ENCODE results near the gene WDFY1.

The WDFY1 gene

DNA sequence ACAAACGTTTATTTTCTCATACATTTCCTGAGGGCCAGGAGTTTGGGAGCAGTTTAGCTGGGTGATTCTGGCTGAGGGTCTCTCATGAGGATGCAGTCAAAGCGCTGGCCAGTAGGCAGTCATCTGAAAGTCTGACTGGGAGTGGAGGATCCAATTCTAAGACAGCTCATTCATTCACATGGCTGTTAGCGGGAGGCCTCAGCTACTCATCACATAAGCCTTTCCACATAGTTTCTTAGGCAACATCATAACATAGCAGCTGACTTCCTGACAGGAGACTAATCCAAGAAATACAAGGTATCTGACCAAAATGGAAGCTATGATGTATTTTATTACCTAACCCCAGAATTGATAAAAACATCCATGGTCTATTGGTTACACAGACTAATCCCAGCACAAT, 9.3 kb upstream of the WDFY1 start:
- no peak for TF ChIP-seq REST (IDR thresholded peaks at IDR 0.05; ENCODE audit: insufficient read depth in 1 of 2, low read depth in 2 of 2, low read length in 2 of 2)
- TF ChIP-seq FOXP2 (optimal IDR thresholded peaks at IDR 0.05; ENCODE audit: borderline replicate concordance, extremely low read depth, extremely low read length, insufficient read depth): no peak
- no peak for TF ChIP-seq TAF1 (IDR thresholded peaks at IDR 0.05; ENCODE audit: borderline replicate concordance, insufficient read depth, low read length)

DNA sequence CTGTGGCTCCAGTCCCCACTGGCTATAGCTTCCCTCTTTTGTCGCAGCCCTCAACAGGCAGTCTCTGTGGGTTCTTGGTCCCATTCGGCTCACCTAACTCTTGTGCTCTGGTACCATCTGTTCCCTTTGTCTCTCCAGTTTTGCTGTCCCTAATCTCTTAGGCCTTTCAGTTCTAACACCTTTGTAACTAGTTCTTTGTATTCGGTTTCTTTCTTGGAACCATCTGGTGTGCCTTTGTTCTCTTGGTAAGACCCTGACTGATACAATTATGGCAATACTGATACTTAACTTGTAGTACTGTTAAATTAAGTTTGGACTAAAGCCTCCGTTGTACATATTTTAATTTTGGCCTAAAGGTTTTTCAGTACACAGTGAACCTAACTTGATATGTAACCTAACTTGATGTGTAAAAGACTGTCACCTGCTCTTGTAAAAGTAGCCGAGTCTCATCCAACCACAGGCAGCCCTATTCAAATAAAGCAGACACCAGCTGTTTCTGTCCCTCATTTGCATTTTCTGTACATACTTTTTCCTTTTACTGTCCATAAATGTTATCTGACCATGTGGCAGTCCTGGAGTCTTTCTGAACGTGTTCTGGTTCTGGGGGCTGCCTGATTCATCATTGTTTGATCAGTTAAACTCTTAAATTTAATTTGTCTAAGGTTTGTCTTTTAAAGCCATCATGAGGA, 7.3 kb upstream of the WDFY1 start:
- TF ChIP-seq POLR2AphosphoS5 (IDR thresholded peaks at IDR 0.05; ENCODE audit: low read depth, low read length) (no peak), SIN3A (IDR thresholded peaks at IDR 0.05; ENCODE audit: borderline replicate concordance, insufficient read depth, low read length) (no peak)

- TF ChIP-seq FOXP2 (optimal IDR thresholded peaks at IDR 0.05; ENCODE audit: borderline replicate concordance, extremely low read depth, extremely low read length, insufficient read depth) (no peak), TAF1 (IDR thresholded peaks at IDR 0.05; ENCODE audit: borderline replicate concordance, insufficient read depth, low read length) (no peak), POLR2AphosphoS5 (IDR thresholded peaks at IDR 0.05; ENCODE audit: low read depth, low read length) (no peak), REST (IDR thresholded peaks at IDR 0.05; ENCODE audit: insufficient read depth in 1 of 2, low read depth in 2 of 2, low read length in 2 of 2) (no peak), SIN3A (IDR thresholded peaks at IDR 0.05; ENCODE audit: borderline replicate concordance, insufficient read depth, low read length) (no peak)
Measured at GRCh38 chr2:223950448-223951347, 5.6 kb upstream of the WDFY1 start.

DNA sequence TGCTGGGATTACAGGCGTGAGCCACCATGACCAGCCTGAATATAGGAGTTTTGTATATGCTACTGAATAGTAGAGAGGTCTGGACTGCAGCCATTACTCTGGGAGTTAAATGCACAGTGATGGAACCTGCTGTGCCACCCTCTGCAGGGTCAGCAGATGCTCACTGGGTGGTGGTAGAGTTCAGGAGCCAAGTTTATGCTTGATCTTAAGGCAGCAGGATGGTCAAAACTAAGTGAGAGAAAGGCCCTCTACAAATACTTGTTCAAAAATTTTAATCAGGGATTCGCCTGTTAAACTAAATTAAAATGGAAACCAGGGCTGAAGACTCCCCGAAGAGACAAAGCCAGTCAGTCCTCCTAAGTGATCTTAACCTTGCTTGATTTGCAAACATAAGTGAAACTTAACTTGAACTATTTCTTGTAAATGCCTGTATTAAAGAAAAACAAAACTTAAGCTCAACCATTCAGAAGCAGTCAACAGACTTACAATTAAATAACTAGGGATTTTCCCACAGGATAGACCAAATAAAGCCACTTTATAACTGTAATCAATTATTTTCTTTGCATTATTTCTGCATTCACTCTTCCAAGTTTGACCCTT, 4.2 kb upstream of the WDFY1 start:
- no peak for TF ChIP-seq REST (IDR thresholded peaks at IDR 0.05; ENCODE audit: insufficient read depth in 1 of 2, low read depth in 2 of 2, low read length in 2 of 2)
- TF ChIP-seq POLR2AphosphoS5 (IDR thresholded peaks at IDR 0.05; ENCODE audit: low read depth, low read length): no peak
- no peak for TF ChIP-seq TAF1 (IDR thresholded peaks at IDR 0.05; ENCODE audit: borderline replicate concordance, insufficient read depth, low read length)
- no peak for TF ChIP-seq FOXP2 (optimal IDR thresholded peaks at IDR 0.05; ENCODE audit: borderline replicate concordance, extremely low read depth, extremely low read length, insufficient read depth)
- no peak for TF ChIP-seq SIN3A (IDR thresholded peaks at IDR 0.05; ENCODE audit: borderline replicate concordance, insufficient read depth, low read length)

- TF ChIP-seq TAF1 (IDR thresholded peaks at IDR 0.05; ENCODE audit: borderline replicate concordance, insufficient read depth, low read length) (no peak), SIN3A (IDR thresholded peaks at IDR 0.05; ENCODE audit: borderline replicate concordance, insufficient read depth, low read length) (no peak), REST (IDR thresholded peaks at IDR 0.05; ENCODE audit: insufficient read depth in 1 of 2, low read depth in 2 of 2, low read length in 2 of 2) (no peak), FOXP2 (optimal IDR thresholded peaks at IDR 0.05; ENCODE audit: borderline replicate concordance, extremely low read depth, extremely low read length, insufficient read depth) (no peak), POLR2AphosphoS5 (IDR thresholded peaks at IDR 0.05; ENCODE audit: low read depth, low read length) (no peak)
Measured at GRCh38 chr2:223947711-223948205, 2.6 kb upstream of the WDFY1 start.
